Activated CD4-positive, CD25-positive, alpha-beta regulatory T cell treated with anti-CD3 and anti-CD28 coated beads, Interleukin-2, amount 50 U/mL, for 72 hours (primary cell): ENCODE data around the gene NR3C1.

Source experiments
- DNase-seq: peaks from one replicate; pipeline ENCODE4 v3.0.0; 2021

Gene NR3C1

GRCh38 chr5:143425835-143426234 is 22.3 kb upstream of the NR3C1 start:
- no peak for DNase-seq

GRCh38 chr5:143418140-143418866 is 14.8 kb upstream of the NR3C1 start:
- DNase-seq = no peak

GRCh38 chr5:143417503-143418139 is 14.1 kb upstream of the NR3C1 start:
- DNase-seq = no peak

DNA sequence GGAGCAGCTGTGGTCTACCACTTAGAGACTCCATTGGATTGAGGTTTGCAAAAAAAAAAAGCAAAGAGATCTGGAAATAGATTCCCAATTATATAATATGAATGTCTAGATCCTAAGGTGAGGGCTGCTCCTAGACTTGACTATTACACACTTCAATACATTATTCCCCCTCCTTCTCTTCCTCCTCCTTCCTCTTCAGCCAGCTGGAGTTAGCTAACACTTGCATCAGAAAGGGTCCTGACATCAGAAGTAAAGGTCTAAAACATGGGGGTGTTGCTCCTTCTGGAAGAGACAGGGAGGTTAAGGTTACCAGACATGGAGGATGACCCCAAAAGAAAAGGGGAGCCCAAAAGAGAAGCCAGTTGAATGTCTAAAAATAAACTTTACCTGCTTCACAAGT is 12.9 kb upstream of the NR3C1 start:
- DNase-seq = no peak

GRCh38 chr5:143413958-143414669 is 10.6 kb upstream of the NR3C1 start:
- no peak for DNase-seq

GRCh38 chr5:143412661-143413342 is 9.3 kb upstream of the NR3C1 start:
- DNase-seq = no peak

GRCh38 chr5:143409926-143410325 is 6.4 kb upstream of the NR3C1 start:
- DNase-seq = no peak

DNA sequence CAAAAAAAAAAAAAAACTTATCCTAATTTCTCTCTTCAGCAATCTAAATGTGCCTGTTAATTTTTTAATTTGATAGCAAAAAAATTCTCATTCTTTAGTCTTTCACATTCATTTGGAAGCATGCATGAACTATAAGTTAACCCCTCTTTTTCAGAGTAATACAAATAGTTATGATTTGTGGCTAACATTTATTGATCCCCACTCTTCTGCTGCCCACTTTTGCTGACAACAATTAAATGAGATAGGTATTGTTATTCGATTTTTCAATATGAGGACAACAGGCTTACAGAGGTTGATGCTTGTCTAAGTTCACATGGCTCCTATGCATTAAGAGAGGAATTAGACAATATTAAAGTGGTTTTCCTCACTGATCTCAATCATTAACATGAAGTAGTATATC is 2.9 kb upstream of the NR3C1 start:
- DNase-seq = no peak

DNA sequence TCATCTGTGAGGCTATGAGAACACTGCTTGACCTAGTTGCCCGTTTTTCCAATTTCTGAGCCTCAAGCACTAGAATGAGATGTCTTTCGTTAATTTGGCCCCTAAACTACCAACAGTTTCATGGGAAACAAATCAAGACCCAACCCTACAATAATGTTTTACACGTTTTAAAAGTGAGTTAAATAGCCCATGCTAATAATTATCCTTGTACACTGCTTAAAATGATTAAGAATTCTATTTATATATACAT is 2.3 kb upstream of the NR3C1 start:
- DNase-seq = no peak

DNA sequence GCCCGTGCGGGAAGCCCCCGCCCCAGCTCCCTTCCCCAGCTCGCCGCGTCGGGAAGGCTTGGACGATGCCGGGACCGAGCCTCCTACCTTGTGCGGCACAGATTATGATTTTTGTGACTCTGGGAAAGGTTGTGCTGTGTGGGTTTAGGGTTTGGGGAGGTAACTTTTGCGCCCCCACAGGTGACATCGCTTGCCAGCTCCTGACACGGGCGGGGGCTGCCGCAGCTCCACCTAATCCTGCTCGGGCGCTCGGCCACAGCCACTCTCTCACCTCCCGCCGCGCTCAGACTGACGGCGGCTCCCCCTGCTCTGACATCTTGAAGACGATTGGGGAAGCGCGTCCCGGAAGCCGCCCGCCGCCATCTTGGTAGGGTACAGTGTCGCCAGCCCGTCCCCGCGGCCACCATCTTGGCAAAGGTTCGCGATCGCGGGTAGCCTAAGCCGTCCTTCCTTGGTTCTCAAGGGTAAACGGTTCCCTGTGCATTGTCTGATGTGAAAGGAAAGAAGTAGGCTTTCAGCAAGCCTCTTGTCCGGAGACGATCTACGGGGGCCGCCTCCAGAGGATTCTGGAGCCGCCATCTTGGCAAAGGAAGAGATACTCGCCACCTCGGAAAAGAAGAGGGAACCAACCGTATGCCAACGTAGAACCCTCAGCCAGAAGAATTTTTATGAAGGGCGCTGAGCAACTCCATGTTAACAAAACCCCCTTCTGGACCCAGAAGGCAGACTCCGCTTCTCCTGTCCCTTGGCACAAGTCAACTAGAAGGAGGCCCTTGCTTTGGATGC is 1.8 kb upstream of the NR3C1 start:
- DNase-seq = peak; percentile 89

- peak; percentile 66 for DNase-seq
Observed at GRCh38 chr5:143404416-143405062, 1.1 kb upstream of the NR3C1 start.

GRCh38 chr5:143403334-143403592 is 223 bp downstream of the NR3C1 start:
- no peak for DNase-seq

- peak; percentile 61 for DNase-seq
Observed at GRCh38 chr5:143402553-143403333, 743 bp downstream of the NR3C1 start.

GRCh38 chr5:143402017-143402552 is 1.4 kb downstream of the NR3C1 start:
- DNase-seq = no peak

DNA sequence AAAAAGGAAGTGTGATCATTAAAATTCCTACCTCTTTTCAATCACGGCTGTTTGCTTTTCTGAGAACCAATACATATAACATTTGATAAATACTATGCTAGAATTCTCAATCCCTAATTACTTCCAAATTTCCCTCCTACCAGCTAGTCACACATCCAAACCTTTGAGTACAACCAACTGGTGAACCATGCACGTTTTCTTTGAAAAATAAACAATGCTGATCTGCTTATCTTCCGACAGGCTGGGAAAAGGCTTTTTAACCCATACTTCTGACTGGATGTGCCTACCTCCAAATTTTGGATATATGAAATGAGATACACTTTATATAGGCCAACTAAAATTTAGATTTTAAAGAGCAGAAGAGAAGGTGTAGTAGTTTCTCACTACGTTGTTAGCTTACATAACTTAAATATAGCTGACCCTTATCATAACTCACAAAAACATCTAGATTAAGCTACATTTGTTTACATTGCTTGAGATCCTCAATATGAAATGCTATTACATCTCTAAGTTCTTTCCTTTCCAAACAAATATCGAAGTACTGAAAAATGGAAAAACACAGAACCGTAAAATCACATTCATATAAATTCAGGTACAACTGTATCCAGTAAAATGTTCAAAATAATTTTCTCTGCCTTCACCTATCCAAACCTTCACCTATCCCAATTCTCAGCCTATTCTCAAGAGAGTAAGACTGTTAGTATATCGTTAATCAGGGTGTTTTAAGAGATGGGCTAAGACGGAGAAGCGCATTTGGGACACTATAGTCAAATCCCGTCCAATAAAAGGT is 2.1 kb downstream of the NR3C1 start:
- no peak for DNase-seq

GRCh38 chr5:143400541-143401226 is 2.8 kb downstream of the NR3C1 start:
- DNase-seq = no peak

DNA sequence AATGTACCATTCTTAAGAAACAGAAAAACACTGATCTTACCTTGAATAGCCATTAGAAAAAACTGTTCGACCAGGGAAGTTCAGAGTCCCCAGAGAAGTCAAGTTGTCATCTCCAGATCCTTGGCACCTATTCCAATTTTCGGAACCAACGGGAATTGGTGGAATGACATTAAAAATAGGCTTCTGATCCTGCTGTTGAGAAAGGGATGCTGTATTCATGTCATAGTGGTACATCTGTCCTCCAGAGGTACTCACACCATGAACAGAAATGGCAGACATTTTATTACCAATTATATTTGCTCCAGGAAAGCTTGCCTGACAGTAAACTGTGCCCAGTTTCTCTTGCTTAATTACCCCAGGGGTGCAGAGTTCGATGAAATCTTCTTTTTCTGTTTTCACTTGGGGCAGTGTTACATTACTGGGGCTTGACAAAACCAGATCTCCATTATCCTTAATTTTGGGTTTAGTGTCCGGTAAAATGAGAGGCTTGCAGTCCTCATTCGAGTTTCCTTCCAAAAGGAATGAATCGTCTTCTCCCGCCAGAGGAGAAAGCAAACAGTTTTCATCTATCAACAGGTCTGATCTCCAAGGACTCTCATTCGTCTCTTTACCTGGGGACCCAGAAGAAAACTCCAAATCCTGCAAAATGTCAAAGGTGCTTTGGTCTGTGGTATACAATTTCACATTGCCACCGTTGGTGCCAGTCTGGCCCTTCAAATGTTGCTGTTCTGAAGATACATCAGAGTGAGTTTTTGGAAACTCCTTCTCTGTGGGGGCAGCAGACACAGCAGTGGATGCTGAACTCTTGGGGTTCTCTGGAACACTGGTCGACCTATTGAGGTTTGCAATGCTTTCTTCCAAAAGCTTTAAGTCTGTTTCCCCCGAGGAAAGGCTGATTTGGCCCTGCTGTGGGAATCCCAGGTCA is 3.6 kb downstream of the NR3C1 start:
- no peak for DNase-seq

- no peak for DNase-seq
Observed at GRCh38 chr5:143398451-143399237, 4.8 kb downstream of the NR3C1 start.
